SK-N-SH treated with all-trans-retinoic acid at 6 μM for 48 hours (cell line): ENCODE results near the gene CBLL2.

Source experiments
- ARNTL ChIP-seq: fragments of 450-650 bp; formaldehyde crosslinking; IDR thresholded peaks from 2 replicates; pipeline ENCODE4 v1.5.0; 2020; ENCODE audit warnings: low read depth, mild to moderate bottlenecking, moderate library complexity, borderline replicate concordance
- CREB5 ChIP-seq: fragments of 250-450 bp; sonication (Bioruptor Pico); IDR thresholded peaks from 2 replicates; pipeline ENCODE4 v1.5.1; 2020; ENCODE audit warnings: low read depth, mild to moderate bottlenecking, moderate library complexity
- CSRNP3 ChIP-seq: fragments of 250-450 bp; sonication (Bioruptor Pico); IDR thresholded peaks from 2 replicates; pipeline ENCODE4 v1.5.1; 2021; ENCODE audit warnings: mild to moderate bottlenecking, moderate library complexity
- ISL1 ChIP-seq: fragments of 250-450 bp; sonication (Bioruptor Pico); IDR thresholded peaks from 2 replicates; pipeline ENCODE4 v2.1.2; 2022; ENCODE audit warnings: mild to moderate bottlenecking, moderate library complexity
- OSR1 ChIP-seq: fragments of 250-450 bp; sonication (Bioruptor Pico); IDR thresholded peaks from 2 replicates; pipeline ENCODE4 v1.8.0; 2022; ENCODE audit warnings: moderate library complexity, mild to moderate bottlenecking, inconsistent platforms
- PATZ1 ChIP-seq: fragments of 250-450 bp; sonication (Bioruptor Pico); IDR thresholded peaks from 2 replicates; pipeline ENCODE4 v1.8.0; 2020; ENCODE audit warnings: mild to moderate bottlenecking, moderate library complexity, borderline replicate concordance
- POU6F1 ChIP-seq: fragments of 250-450 bp; sonication (Bioruptor Pico); IDR thresholded peaks from 2 replicates; pipeline ENCODE4 v1.8.0; 2021; ENCODE audit warnings: low read depth, mild to moderate bottlenecking, moderate library complexity, borderline replicate concordance
- PPARA ChIP-seq: fragments of 250-450 bp; sonication (Bioruptor Pico); IDR thresholded peaks from 2 replicates; pipeline ENCODE4 v1.5.0; 2020; ENCODE audit warnings: mild to moderate bottlenecking, borderline replicate concordance
- TCF4 ChIP-seq: fragments of 250-450 bp; sonication (Bioruptor Pico); IDR thresholded peaks from 2 replicates; pipeline ENCODE4 v1.8.0; 2021; ENCODE audit warnings: mild to moderate bottlenecking, moderate library complexity, borderline replicate concordance
- TOX ChIP-seq: fragments of 250-450 bp; sonication (Bioruptor Pico); IDR thresholded peaks from 2 replicates; pipeline ENCODE4 v1.8.0; 2021; ENCODE audit warnings: mild to moderate bottlenecking, moderate library complexity, borderline replicate concordance
- ZC3H10 ChIP-seq: fragments of 250-450 bp; sonication (Bioruptor Pico); IDR thresholded peaks from 2 replicates; pipeline ENCODE4 v1.5.1; 2021; ENCODE audit warnings: mild to moderate bottlenecking, moderate library complexity
- ZFP30 ChIP-seq: fragments of 450-650 bp; formaldehyde crosslinking; IDR thresholded peaks from 2 replicates; pipeline ENCODE4 v1.5.0; 2022; ENCODE audit warnings: mild to moderate bottlenecking, moderate library complexity
- ZNF70 ChIP-seq: fragments of 450-650 bp; formaldehyde crosslinking; IDR thresholded peaks from 2 replicates; pipeline ENCODE4 v1.5.0; 2020; ENCODE audit warnings: mild to moderate bottlenecking, moderate library complexity
- ZNF8 ChIP-seq: fragments of 450-650 bp; formaldehyde crosslinking; IDR thresholded peaks from 2 replicates; pipeline ENCODE4 v1.5.0; 2020; ENCODE audit warnings: mild to moderate bottlenecking, moderate library complexity

DNA sequence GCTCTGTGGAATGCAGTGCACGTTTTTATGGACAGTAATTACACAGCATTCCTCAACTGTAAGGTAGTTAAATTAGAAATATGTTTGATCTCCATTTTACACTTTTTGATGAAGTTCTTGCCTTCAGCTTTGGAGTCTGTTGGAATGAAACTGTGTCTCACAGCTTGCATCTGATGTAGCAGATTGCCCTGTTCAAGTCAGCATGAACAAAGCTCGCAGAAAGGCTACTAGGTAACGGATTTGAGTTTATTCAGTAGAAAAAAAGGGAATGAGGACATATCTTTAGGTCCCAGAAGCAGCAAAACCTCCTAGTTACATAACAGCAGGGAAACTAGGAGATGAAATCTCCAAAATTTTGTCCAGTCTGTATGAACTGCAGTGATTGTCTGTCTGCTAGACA, 24.3 kb upstream of the CBLL2 start:
- TF ChIP-seq PPARA (CRISPR knock-in tag) (no peak), CSRNP3 (no peak), ARNTL (CRISPR knock-in tag) (no peak), CREB5 (CRISPR knock-in tag) (no peak), PATZ1 (CRISPR knock-in tag) (no peak), POU6F1 (CRISPR knock-in tag) (no peak), TCF4 (CRISPR knock-in tag) (no peak), ISL1 (CRISPR knock-in tag) (no peak), OSR1 (CRISPR knock-in tag) (no peak), ZC3H10 (CRISPR knock-in tag) (no peak), ZNF8 (CRISPR knock-in tag) (no peak), ZFP30 (CRISPR knock-in tag) (no peak), TOX (no peak), ZNF70 (CRISPR knock-in tag) (no peak)
